HepG2 (cell line): ENCODE measurements around the gene HMGN4. TPM values are rescaled to one million over a fixed set of nuclear protein-coding genes. Genes with fewer than 3 reads are reported as not detected.

Experiments used
- ATAD3A ChIP-seq: sonication (generic); formaldehyde crosslinking; IDR thresholded peaks from 2 replicates; pipeline ENCODE4 v1.4.0; 2020; ENCODE audit warnings: missing genetic modification reagents
- CBX2 ChIP-seq, 2 experiments: fragments of 200-600 bp in 1 of 2; sonication (generic); formaldehyde crosslinking in 1 of 2; IDR thresholded peaks; 2 replicates each; pipeline versions ENCODE4 v1.7.0 to v1.8.1; 2018 to 2022; ENCODE audit warnings: low read depth in 2 of 2, low read length in 1 of 2, mild to moderate bottlenecking in 1 of 2, missing genetic modification reagents in 1 of 2
- CBX5 ChIP-seq: sonication (generic); formaldehyde crosslinking; IDR thresholded peaks from 2 replicates; pipeline ENCODE4 v1.4.0; 2020; ENCODE audit warnings: missing genetic modification reagents, borderline replicate concordance
- ETV6 ChIP-seq: sonication (generic); formaldehyde crosslinking; conservative IDR thresholded peaks from 2 replicates; pipeline ENCODE4 v1.4.0; 2020; ENCODE audit warnings: missing genetic modification reagents
- FIP1L1 ChIP-seq: fragments of 200-400 bp; formaldehyde crosslinking; IDR thresholded peaks from 2 replicates; pipeline ENCODE4 v1.6.1; 2018; ENCODE audit warnings: low read depth, mild to moderate bottlenecking, low read length, moderate library complexity, borderline replicate concordance; ENCODE audit not compliant: insufficient read depth
- FOXJ3 ChIP-seq: sonication (generic); formaldehyde crosslinking; IDR thresholded peaks from 2 replicates; pipeline ENCODE4 v1.4.0; 2020; ENCODE audit warnings: missing genetic modification reagents, mild to moderate bottlenecking, borderline replicate concordance
- FOXM1 ChIP-seq: sonication (generic); formaldehyde crosslinking; IDR thresholded peaks from 2 replicates; pipeline ENCODE4 v1.5.0; 2020; ENCODE audit warnings: missing genetic modification reagents
- MIER3 ChIP-seq: IDR thresholded peaks from 2 replicates; pipeline ENCODE4 v1.6.1; 2016; ENCODE audit warnings: missing compliant biosample characterization, borderline replicate concordance
- TARDBP ChIP-seq: sonication (generic); formaldehyde crosslinking; IDR thresholded peaks from 2 replicates; pipeline ENCODE4 v1.8.0; 2022; ENCODE audit warnings: mild to moderate bottlenecking, missing genetic modification reagents
- TBL1XR1 ChIP-seq: fragments of 150-350 bp; IDR thresholded peaks from 2 replicates; pipeline ENCODE4 v1.6.1; 2014; ENCODE audit warnings: borderline replicate concordance, low read length; ENCODE audit not compliant: partially characterized antibody
- XBP1 ChIP-seq: sonication (generic); formaldehyde crosslinking; IDR thresholded peaks from 2 replicates; pipeline ENCODE4 v1.5.0; 2020; ENCODE audit warnings: missing genetic modification reagents
- ZNF20 ChIP-seq: sonication (generic); formaldehyde crosslinking; IDR thresholded peaks from 2 replicates; pipeline ENCODE4 v1.4.0; 2020; ENCODE audit warnings: mild to moderate bottlenecking, moderate library complexity, missing genetic modification reagents
- ZNF235 ChIP-seq: sonication (generic); formaldehyde crosslinking; IDR thresholded peaks from 2 replicates; pipeline ENCODE4 v1.8.1; 2023; ENCODE audit warnings: mild to moderate bottlenecking, missing genetic modification reagents, borderline replicate concordance
- ZNF260 ChIP-seq: sonication (generic); formaldehyde crosslinking; IDR thresholded peaks from 2 replicates; pipeline ENCODE4 v1.4.0; 2020; ENCODE audit warnings: missing genetic modification reagents, low read depth, mild to moderate bottlenecking, borderline replicate concordance
- ZNF382 ChIP-seq: sonication (generic); formaldehyde crosslinking; IDR thresholded peaks from 2 replicates; pipeline ENCODE4 v1.5.0; 2020; ENCODE audit warnings: missing genetic modification reagents, mild to moderate bottlenecking, borderline replicate concordance
- ZNF557 ChIP-seq: sonication (generic); formaldehyde crosslinking; IDR thresholded peaks from 2 replicates; pipeline ENCODE4 v1.4.0; 2020; ENCODE audit warnings: missing genetic modification reagents
- ZNF616 ChIP-seq: sonication (generic); formaldehyde crosslinking; IDR thresholded peaks from 2 replicates; pipeline ENCODE4 v1.5.0; 2020; ENCODE audit warnings: low read depth, mild to moderate bottlenecking, missing genetic modification reagents
- ZNF740 ChIP-seq: sonication (generic); formaldehyde crosslinking; IDR thresholded peaks from 2 replicates; pipeline ENCODE4 v1.4.0; 2020; ENCODE audit warnings: missing genetic modification reagents
- ZNF776 ChIP-seq: sonication (generic); formaldehyde crosslinking; IDR thresholded peaks from 2 replicates; pipeline ENCODE4 v1.4.0; 2020; ENCODE audit warnings: mild to moderate bottlenecking, missing genetic modification reagents
- ZUFSP ChIP-seq: sonication (generic); formaldehyde crosslinking; IDR thresholded peaks from 2 replicates; pipeline ENCODE4 v1.9.0; 2021; ENCODE audit warnings: missing genetic modification reagents, mild to moderate bottlenecking, borderline replicate concordance
- polyA plus RNA-seq, 8 experiments: library from polyadenylated mRNA; depleted of rRNA in 3 of 8; stranded (reverse) in 7 of 8; unstranded in 1 of 8; fragments of >200 nt; fragmentation: Illumina TruSeq in 4 of 8; extraction: Trizol in 4 of 8; gene quantifications; 2 replicates each; pipeline versions ENCODE4 v1.2.1 to v1.2.3, GENCODE V29; 2011 to 2016; ENCODE audit warnings: low read depth in 4 of 8, missing spikeins in 1 of 8, mixed read lengths in 1 of 8; ENCODE audit not compliant: insufficient read depth in 1 of 8
- total RNA-seq, 5 experiments: library from RNA; depleted of rRNA; stranded (reverse); fragments of >200 nt; fragmentation: Illumina TruSeq; extraction: Trizol; gene quantifications; 2 replicates each; pipeline ENCODE4 v1.2.3, GENCODE V29; 2016; ENCODE audit warnings: low read depth in 1 of 5
- TF ChIP-seq, protein P1 (sequence below): sonication (generic); formaldehyde crosslinking; IDR thresholded peaks from 2 replicates; pipeline ENCODE4 v1.8.0; 2023; ENCODE audit warnings: mild to moderate bottlenecking, missing genetic modification reagents
- TF ChIP-seq, protein P2 (sequence below): sonication (generic); formaldehyde crosslinking; IDR thresholded peaks from 2 replicates; pipeline ENCODE4 v1.4.0; 2020; ENCODE audit warnings: missing genetic modification reagents

HMGN4 gene
- total and polyA plus RNA-seq, 2 of the 13 experiments (the other 11 are each of a cell fraction or from before 2014, with no cell fraction given): 39.9 to 52.1 TPM

GRCh38 chr6:26537846-26538571 is at the start of gene HMGN4 (continued):
- peak; percentile 71; the same call in 1 of the 2 replicates for TF ChIP-seq ZNF235
- TF ChIP-seq CBX5: peak; percentile 75; the same call in 1 of the 2 replicates
- no peak for TF ChIP-seq XBP1 (CRISPR knock-in tag)
- TF ChIP-seq ZNF382 (CRISPR knock-in tag): no peak
- peak; percentile 36 for TF ChIP-seq TARDBP (CRISPR knock-in tag)
- no peak for TF ChIP-seq ZUFSP (CRISPR knock-in tag)
- no peak for TF ChIP-seq MIER3 (CRISPR knock-in tag)
- no peak; the same call in 1 of the 2 replicates for TF ChIP-seq ETV6 (CRISPR knock-in tag)
- no peak for TF ChIP-seq TBL1XR1
- TF ChIP-seq FIP1L1: no peak
- TF ChIP-seq, protein P1, sequence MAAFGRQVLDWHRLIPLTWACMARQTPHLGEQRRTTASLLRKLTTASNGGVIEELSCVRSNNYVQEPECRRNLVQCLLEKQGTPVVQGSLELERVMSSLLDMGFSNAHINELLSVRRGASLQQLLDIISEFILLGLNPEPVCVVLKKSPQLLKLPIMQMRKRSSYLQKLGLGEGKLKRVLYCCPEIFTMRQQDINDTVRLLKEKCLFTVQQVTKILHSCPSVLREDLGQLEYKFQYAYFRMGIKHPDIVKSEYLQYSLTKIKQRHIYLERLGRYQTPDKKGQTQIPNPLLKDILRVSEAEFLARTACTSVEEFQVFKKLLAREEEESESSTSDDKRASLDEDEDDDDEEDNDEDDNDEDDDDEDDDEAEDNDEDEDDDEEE (CRISPR knock-in tag): peak; percentile 53; the same call in 1 of the 2 replicates
- no peak for TF ChIP-seq FOXM1
- peak; percentile 40; the same call in 1 of the 2 replicates for TF ChIP-seq ZNF557 (CRISPR knock-in tag)
- peak; percentile 90; the same call in 1 of the 2 replicates for TF ChIP-seq ZNF740 (CRISPR knock-in tag)
- no peak for TF ChIP-seq ZNF260 (CRISPR knock-in tag)
- TF ChIP-seq ATAD3A (CRISPR knock-in tag): no peak
- 0 out of 2 replicates have a peak, but pooled peaks have one; percentile 60 for TF ChIP-seq ZNF616
- peak; percentile 92 for TF ChIP-seq ZNF20 (CRISPR knock-in tag)
- TF ChIP-seq ZNF776 (CRISPR knock-in tag): peak; percentile 79; the same call in 1 of the 2 replicates
- no peak for TF ChIP-seq CBX2 (IDR thresholded peaks at IDR 0.05; ENCODE audit: low read depth, low read length)
- TF ChIP-seq CBX2 (CRISPR knock-in tag; IDR thresholded peaks at IDR 0.05; ENCODE audit: low read depth): 0 out of 2 replicates have a peak, but pooled peaks have one; percentile 29
- TF ChIP-seq, protein P2, sequence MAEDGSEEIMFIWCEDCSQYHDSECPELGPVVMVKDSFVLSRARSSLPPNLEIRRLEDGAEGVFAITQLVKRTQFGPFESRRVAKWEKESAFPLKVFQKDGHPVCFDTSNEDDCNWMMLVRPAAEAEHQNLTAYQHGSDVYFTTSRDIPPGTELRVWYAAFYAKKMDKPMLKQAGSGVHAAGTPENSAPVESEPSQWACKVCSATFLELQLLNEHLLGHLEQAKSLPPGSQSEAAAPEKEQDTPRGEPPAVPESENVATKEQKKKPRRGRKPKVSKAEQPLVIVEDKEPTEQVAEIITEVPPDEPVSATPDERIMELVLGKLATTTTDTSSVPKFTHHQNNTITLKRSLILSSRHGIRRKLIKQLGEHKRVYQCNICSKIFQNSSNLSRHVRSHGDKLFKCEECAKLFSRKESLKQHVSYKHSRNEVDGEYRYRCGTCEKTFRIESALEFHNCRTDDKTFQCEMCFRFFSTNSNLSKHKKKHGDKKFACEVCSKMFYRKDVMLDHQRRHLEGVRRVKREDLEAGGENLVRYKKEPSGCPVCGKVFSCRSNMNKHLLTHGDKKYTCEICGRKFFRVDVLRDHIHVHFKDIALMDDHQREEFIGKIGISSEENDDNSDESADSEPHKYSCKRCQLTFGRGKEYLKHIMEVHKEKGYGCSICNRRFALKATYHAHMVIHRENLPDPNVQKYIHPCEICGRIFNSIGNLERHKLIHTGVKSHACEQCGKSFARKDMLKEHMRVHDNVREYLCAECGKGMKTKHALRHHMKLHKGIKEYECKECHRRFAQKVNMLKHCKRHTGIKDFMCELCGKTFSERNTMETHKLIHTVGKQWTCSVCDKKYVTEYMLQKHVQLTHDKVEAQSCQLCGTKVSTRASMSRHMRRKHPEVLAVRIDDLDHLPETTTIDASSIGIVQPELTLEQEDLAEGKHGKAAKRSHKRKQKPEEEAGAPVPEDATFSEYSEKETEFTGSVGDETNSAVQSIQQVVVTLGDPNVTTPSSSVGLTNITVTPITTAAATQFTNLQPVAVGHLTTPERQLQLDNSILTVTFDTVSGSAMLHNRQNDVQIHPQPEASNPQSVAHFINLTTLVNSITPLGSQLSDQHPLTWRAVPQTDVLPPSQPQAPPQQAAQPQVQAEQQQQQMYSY: peak; percentile 69; the same call in 1 of the 2 replicates
- TF ChIP-seq FOXJ3 (CRISPR knock-in tag): peak; percentile 37; the same call in 1 of the 2 replicates
